Pancreas (tissue), 10 donors: ENCODE data around the gene FBH1. TPM values are rescaled to one million over a fixed set of nuclear protein-coding genes. Genes with fewer than 3 reads are reported as not detected.

Experiments
- ATAC-seq, 4 donors: fragments of 200-7000 bp; cut with Tn5 transposase; one replicate each; pipeline versions ENCODE4 v1.8.0 to v1.9.1; 2020; ENCODE audit warnings: mild to moderate bottlenecking in 4 of 4, moderate library complexity in 4 of 4
- DNase-seq, 6 donors: peaks; one replicate each; pipeline ENCODE4 v3.0.0-alpha.2; 2020
- FAIRE-seq: peaks from 2 replicates; lab custom pipeline; 2012; peaks lifted over from hg19 to GRCh38; lab: Jason Lieb, UNC
- H3K27ac ChIP-seq, 4 donors: fragments of 200-600 bp; sonication (generic); 1 replicate in 3 of 4; 2 replicates in 1 of 4; pipeline versions ENCODE4 v1.5.0 to v1.8.0; 2020
- H3K27me3 ChIP-seq, 4 donors: fragments of 200-600 bp; one replicate each; pipeline ENCODE4 v1.8.0; 2021
- H3K36me3 ChIP-seq, 3 donors: fragments of 200-600 bp; sonication (generic) in 1 of 3; one replicate each; pipeline versions ENCODE4 v1.5.0 to v1.8.0; 2020 to 2021
- H3K4me1 ChIP-seq, 3 donors: fragments of 200-600 bp; one replicate each; pipeline ENCODE4 v1.8.0; 2021
- H3K4me3 ChIP-seq, 4 donors: fragments of 200-600 bp; sonication (generic) in 2 of 4; one replicate each; pipeline versions ENCODE4 v1.5.0 to v1.8.0; 2020 to 2021
- H3K9me3 ChIP-seq, 4 donors: fragments of 200-600 bp; one replicate each; pipeline ENCODE4 v1.8.0; 2021
- WGBS, 2 donors: extraction: QIAGEN DNeasy Blood & Tissue Kit; methylation state at CpG; one replicate each; pipeline ENCODE4 v1.1.7; 2013; 5-methylcytosine and 5-hydroxymethylcytosine counted together
- intact Hi-C, 3 donors: fragments of 100-400 bp; cut with DNase I; formaldehyde crosslinking; loops; one replicate each; pipeline versions ENCODE4 v1.11.1 to v1.14.2; 2022
- polyA plus RNA-seq, 2 donors: library from polyadenylated mRNA; stranded (reverse); fragments of 200-250 nt; gene quantifications; one replicate each; pipeline ENCODE4 v1.2.3, GENCODE V29; 2013
- total RNA-seq, 6 donors: library from RNA; stranded (reverse); fragmentation: NEBNext Ultra II Directional in 4 of 6; extraction: Animal tissue kit (Norgen Biotek cat#: 25700) in 4 of 6; gene quantifications; one replicate each; pipeline versions ENCODE4 v1.2.1 to v1.2.4, GENCODE V29; 2021 to 2023
- TF ChIP-seq, protein P1 (sequence below), 4 donors: fragments of 200-600 bp; sonication (generic) in 3 of 4; IDR thresholded peaks; one replicate each; pipeline versions ENCODE4 v1.5.0 to v1.8.0; 2021; ENCODE audit warnings: antibody characterized with exemption in 4 of 4
- donor health status: healthy with polysubstance abuse.
- donor health status: DM: no; HTN: no; CAD: no; lungs with moderate emphysema.
- donor health status: DM: no; HTN: no; CAD: no.
- donor health status: control.
- donor health status: control.
- donor health status: Bipolar disorder and iron deficiency.
- donor health status: DM: yes; HTN: yes; CAD: no.
- donor health status: DM: no; HTN: no; CAD: no.
- donor health status: DM: no; HTN: no; CAD: no.
- donor health status: DM: yes; HTN: yes; CAD: no.

The FBH1 gene
- total and polyA plus RNA-seq, 8 donors = 29.5 to 51.7 (median 36.9) TPM

- FAIRE-seq (no peak), DNase-seq (peak in 1 of 6 donors; percentile 7), ATAC-seq (no peak)
- intact Hi-C loops = no loop called here
- Histone ChIP-seq H3K27me3 (no peaks in the 10 kb centered on the region), H3K4me1 (peaks cover 0 to 21% (median 4%) of the 10 kb centered on the region in 3 donors), H3K36me3 (no peaks in the 10 kb centered on the region), H3K4me3 (no peak overlapping the region), H3K9me3 (no peaks in the 10 kb centered on the region), H3K27ac (no peak overlapping the region)
- TF ChIP-seq, protein P1, sequence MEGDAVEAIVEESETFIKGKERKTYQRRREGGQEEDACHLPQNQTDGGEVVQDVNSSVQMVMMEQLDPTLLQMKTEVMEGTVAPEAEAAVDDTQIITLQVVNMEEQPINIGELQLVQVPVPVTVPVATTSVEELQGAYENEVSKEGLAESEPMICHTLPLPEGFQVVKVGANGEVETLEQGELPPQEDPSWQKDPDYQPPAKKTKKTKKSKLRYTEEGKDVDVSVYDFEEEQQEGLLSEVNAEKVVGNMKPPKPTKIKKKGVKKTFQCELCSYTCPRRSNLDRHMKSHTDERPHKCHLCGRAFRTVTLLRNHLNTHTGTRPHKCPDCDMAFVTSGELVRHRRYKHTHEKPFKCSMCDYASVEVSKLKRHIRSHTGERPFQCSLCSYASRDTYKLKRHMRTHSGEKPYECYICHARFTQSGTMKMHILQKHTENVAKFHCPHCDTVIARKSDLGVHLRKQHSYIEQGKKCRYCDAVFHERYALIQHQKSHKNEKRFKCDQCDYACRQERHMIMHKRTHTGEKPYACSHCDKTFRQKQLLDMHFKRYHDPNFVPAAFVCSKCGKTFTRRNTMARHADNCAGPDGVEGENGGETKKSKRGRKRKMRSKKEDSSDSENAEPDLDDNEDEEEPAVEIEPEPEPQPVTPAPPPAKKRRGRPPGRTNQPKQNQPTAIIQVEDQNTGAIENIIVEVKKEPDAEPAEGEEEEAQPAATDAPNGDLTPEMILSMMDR (IDR thresholded peaks at IDR 0.05) = no peak
- 86 to 90% methylated on average over 5 of the region's 5 CpGs for WGBS, 2 donors
Measured at GRCh38 chr10:5953676-5954075, 63.6 kb downstream of the FBH1 start.

DNA sequence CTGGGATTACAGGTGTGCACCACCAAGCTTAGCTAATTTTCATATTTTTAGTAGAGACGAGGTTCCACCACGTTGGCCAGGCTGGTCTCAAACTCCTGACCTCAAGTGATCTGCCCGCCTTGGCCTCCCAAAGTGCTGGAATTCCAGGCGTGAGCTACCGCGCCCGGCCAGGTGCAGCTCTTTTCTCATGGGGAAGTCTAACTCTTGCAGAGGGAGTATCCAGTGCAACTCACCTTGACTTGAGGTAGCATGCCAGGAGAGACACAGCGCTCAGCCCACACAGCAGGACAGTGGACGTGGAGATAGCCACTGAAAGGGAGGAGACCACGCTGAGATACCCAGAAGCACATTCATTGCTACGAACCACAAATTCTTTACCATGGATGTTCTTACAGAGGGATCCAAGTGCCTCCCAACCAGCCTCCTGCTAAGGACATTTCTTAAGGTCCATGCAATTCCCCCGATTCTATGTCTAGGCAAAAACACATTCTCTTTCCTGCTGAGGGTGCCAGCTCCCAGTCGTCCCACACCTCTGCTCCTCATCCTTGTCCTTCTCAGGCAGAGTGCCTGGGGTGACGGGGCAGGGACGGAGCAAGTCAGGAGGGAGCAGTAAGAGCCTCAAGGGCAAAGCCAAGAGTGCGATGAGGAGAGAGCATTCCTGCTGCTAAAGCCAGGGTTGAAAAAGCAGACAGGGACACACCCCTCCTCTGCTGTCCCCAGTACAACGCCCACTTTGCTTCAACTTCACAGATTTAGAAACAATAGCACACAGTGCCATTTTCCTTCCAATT, 66.3 kb downstream of the FBH1 start:
- H3K27ac ChIP-seq = no peak overlapping the region
- no peaks in the 10 kb centered on the region for H3K27me3 ChIP-seq
- WGBS, 2 donors = 88 to 93% methylated on average over 17 of the region's 17 CpGs
- H3K9me3 ChIP-seq = no peaks in the 10 kb centered on the region
- no peak overlapping the region for H3K4me3 ChIP-seq
- peaks cover 0 to 13% (median 11%) of the 10 kb centered on the region in 3 donors for H3K36me3 ChIP-seq
- intact Hi-C loops = no loop called here
- no peak for ATAC-seq
- peak in 1 of 6 donors; percentile 28 for DNase-seq
- no peak for FAIRE-seq
- TF ChIP-seq, protein P1 (IDR thresholded peaks at IDR 0.05) = no peak
- peaks cover 0 to 4% (median under 1%) of the 10 kb centered on the region in 3 donors for H3K4me1 ChIP-seq

- FAIRE-seq = no peak
- 68 to 84% methylated on average over 2 of the region's 2 CpGs for WGBS, 2 donors
- H3K36me3 ChIP-seq = peaks cover 0 to 22% (median 11%) of the 10 kb centered on the region in 3 donors
Measured at GRCh38 chr10:5958077-5958476, 68.0 kb downstream of the FBH1 start.

GRCh38 chr10:5958675-5959074, 68.6 kb downstream of the FBH1 start:
- Histone ChIP-seq H3K4me1 (peaks cover 0 to 4% (median 0%) of the 10 kb centered on the region in 3 donors), H3K36me3 (peaks cover 0 to 26% (median 11%) of the 10 kb centered on the region in 3 donors), H3K27ac (no peak overlapping the region), H3K4me3 (no peak overlapping the region), H3K27me3 (no peaks in the 10 kb centered on the region), H3K9me3 (no peaks in the 10 kb centered on the region)
- 74 to 89% methylated on average over 6 of the region's 6 CpGs for WGBS, 2 donors
- DNase-seq (no peak), FAIRE-seq (no peak), ATAC-seq (no peak)
- TF ChIP-seq, protein P1 (IDR thresholded peaks at IDR 0.05) = no peak
- intact Hi-C loops = no loop called here

More at GRCh38 chr10:5958077-5958476, 68.0 kb downstream of the FBH1 start:
- intact Hi-C loops = no loop called here
- H3K4me1 ChIP-seq = peaks cover 0 to 4% (median 0%) of the 10 kb centered on the region in 3 donors
- H3K9me3 ChIP-seq = no peaks in the 10 kb centered on the region
- TF ChIP-seq, protein P1 (IDR thresholded peaks at IDR 0.05) = no peak
- H3K4me3 ChIP-seq = no peak overlapping the region
- H3K27me3 ChIP-seq = no peaks in the 10 kb centered on the region
- no peak overlapping the region for H3K27ac ChIP-seq
- ATAC-seq = no peak
- no peak for DNase-seq

GRCh38 chr10:5959142-5959541, 69.1 kb downstream of the FBH1 start:
- peak in 1 of 6 donors; percentile 9 for DNase-seq
- 91% methylated on average over 5 of the region's 5 CpGs for WGBS, 2 donors
- no peaks in the 10 kb centered on the region for H3K27me3 ChIP-seq
- H3K27ac ChIP-seq = no peak overlapping the region
- no peak for ATAC-seq
- intact Hi-C loops = no loop called here
- H3K4me3 ChIP-seq = no peak overlapping the region
- TF ChIP-seq, protein P1 (IDR thresholded peaks at IDR 0.05) = no peak
- no peaks in the 10 kb centered on the region for H3K9me3 ChIP-seq
- peaks cover 0 to 26% (median 11%) of the 10 kb centered on the region in 3 donors for H3K36me3 ChIP-seq
- H3K4me1 ChIP-seq = peaks cover 0 to 4% (median 0%) of the 10 kb centered on the region in 3 donors
- no peak for FAIRE-seq
